Measurements from ENCODE around the gene KLK14. TPM values are rescaled to one million over a fixed set of nuclear protein-coding genes. Genes with fewer than 3 reads are reported as not detected.

KLK14 gene
- total RNA-seq, 2 donors from 2014 or later, result not detected

GRCh38 chr19:51108066-51108804, 25.5 kb upstream of the KLK14 start, which contains the start of gene CTU1:
Gene CTU1, minus strand, starts transcription at chr19:51108409. Its CDS starts 3,840 bp downstream, at chr19:51104569.
- peak; percentile 98 to 99 (median 99) for DNase-seq
- WGBS, 2 donors, result 0% methylated on average over 17 to 43 of the region's 43 CpGs
- peak; percentile 99 for ATAC-seq
- H3K27me3 ChIP-seq, result no peaks in the 10 kb centered on the region
- peak within 1 kb of the TSS; percentile 56 to 89 for H3K4me3 ChIP-seq
- peak within 1 kb of the TSS in 3 of 4 donors; percentile 32 to 62 (median 61) for H3K27ac ChIP-seq
- peak in 2 of 3 donors; percentile 63 to 66 for TF ChIP-seq POLR2A (IDR thresholded peaks at IDR 0.05)
- peak in 3 of 7 experiments; percentile 23 to 67 (median 24) for TF ChIP-seq CTCF (IDR thresholded peaks at IDR 0.05)
- H3K36me3 ChIP-seq (replicated peaks in 1 of 2; ENCODE audit: insufficient read depth in 1 of 2, low read depth in 2 of 2), result peaks cover 0 to 2% of the 10 kb centered on the region in 2 donors
- peaks cover 20% of the 10 kb centered on the region for H3K4me1 ChIP-seq
- intact Hi-C loops (cut with DNase I), result loop anchor here (10.0 kb wide), 1 partner anchor 303 kb away; no protein-coding TSS in a partner anchor
- H3K9me3 ChIP-seq, result no peaks in the 10 kb centered on the region

GRCh38 chr19:51107406-51108065, 24.8 kb upstream of the KLK14 start:
- intact Hi-C loops (cut with DNase I), result loop anchor here (10.0 kb wide), 1 partner anchor 303 kb away; no protein-coding TSS in a partner anchor
- no peaks in the 10 kb centered on the region for H3K9me3 ChIP-seq
- H3K27ac ChIP-seq, result peak overlapping the region in 3 of 4 donors; percentile 32 to 62 (median 61)

GRCh38 chr19:51103926-51104341, 21.2 kb upstream of the KLK14 start:
- TF ChIP-seq CTCF (IDR thresholded peaks at IDR 0.05) (no peak), POLR2A (IDR thresholded peaks at IDR 0.05) (no peak)
- no peak overlapping the region for H3K4me3 ChIP-seq
- ATAC-seq, result no peak
- peaks cover 0 to 2% of the 10 kb centered on the region in 2 donors for H3K36me3 ChIP-seq (replicated peaks in 1 of 2; ENCODE audit: insufficient read depth in 1 of 2, low read depth in 2 of 2)
- intact Hi-C loops (cut with DNase I), result loop anchor here (10.0 kb wide), 1 partner anchor 299 kb away; no protein-coding TSS in a partner anchor
- no peaks in the 10 kb centered on the region for H3K9me3 ChIP-seq
- peaks cover 38% of the 10 kb centered on the region for H3K4me1 ChIP-seq
- no peaks in the 10 kb centered on the region for H3K27me3 ChIP-seq
- WGBS, 2 donors, result 92 to 93% methylated on average over 8 to 42 of the region's 49 CpGs
- no peak for DNase-seq
- no peak overlapping the region for H3K27ac ChIP-seq

More at GRCh38 chr19:51107406-51108065, 24.8 kb upstream of the KLK14 start:
- TF ChIP-seq CTCF (IDR thresholded peaks at IDR 0.05) (no peak), POLR2A (IDR thresholded peaks at IDR 0.05) (no peak)
- H3K27me3 ChIP-seq, result no peaks in the 10 kb centered on the region
- peaks cover 20% of the 10 kb centered on the region for H3K4me1 ChIP-seq
- 9% methylated on average over 13 to 18 of the region's 18 CpGs for WGBS, 2 donors
- peaks cover 0 to 2% of the 10 kb centered on the region in 2 donors for H3K36me3 ChIP-seq (replicated peaks in 1 of 2; ENCODE audit: insufficient read depth in 1 of 2, low read depth in 2 of 2)
- ATAC-seq (peak; percentile 1), DNase-seq (no peak)
- H3K4me3 ChIP-seq, result peak overlapping the region; percentile 56 to 89

GRCh38 chr19:51102991-51103390, 20.3 kb upstream of the KLK14 start:
- TF ChIP-seq POLR2A (IDR thresholded peaks at IDR 0.05) (no peak), CTCF (IDR thresholded peaks at IDR 0.05) (no peak)
- H3K9me3 ChIP-seq, result no peaks in the 10 kb centered on the region
- H3K27me3 ChIP-seq, result no peaks in the 10 kb centered on the region
- no peak overlapping the region for H3K27ac ChIP-seq
- intact Hi-C loops (cut with DNase I), result loop anchor here (10.0 kb wide), 1 partner anchor 298 kb away; no protein-coding TSS in a partner anchor
- H3K4me3 ChIP-seq, result no peak overlapping the region
- DNase-seq (no peak), ATAC-seq (no peak)
- 87 to 93% methylated on average over 7 of the region's 7 CpGs for WGBS, 2 donors
- H3K36me3 ChIP-seq (replicated peaks in 1 of 2; ENCODE audit: insufficient read depth in 1 of 2, low read depth in 2 of 2), result peaks cover 0 to 2% of the 10 kb centered on the region in 2 donors
- peaks cover 34% of the 10 kb centered on the region for H3K4me1 ChIP-seq
